GM21423 (cell line): ENCODE measurements around the gene SV2C.
"Not testable (repeated sequence)": the region's sequence is repeated elsewhere in the genome, so short reads cannot be mapped to it uniquely, and the experiment has no call there.

ENCODE experiments used
- ATAC-seq: cut with Tn5 transposase; IDR thresholded peaks from one replicate; pipeline ENCODE4 v1.9.1; 2021; ENCODE audit warnings: mild to moderate bottlenecking, moderate library complexity; ENCODE audit not compliant: unreplicated experiment

The SV2C gene, protein sequence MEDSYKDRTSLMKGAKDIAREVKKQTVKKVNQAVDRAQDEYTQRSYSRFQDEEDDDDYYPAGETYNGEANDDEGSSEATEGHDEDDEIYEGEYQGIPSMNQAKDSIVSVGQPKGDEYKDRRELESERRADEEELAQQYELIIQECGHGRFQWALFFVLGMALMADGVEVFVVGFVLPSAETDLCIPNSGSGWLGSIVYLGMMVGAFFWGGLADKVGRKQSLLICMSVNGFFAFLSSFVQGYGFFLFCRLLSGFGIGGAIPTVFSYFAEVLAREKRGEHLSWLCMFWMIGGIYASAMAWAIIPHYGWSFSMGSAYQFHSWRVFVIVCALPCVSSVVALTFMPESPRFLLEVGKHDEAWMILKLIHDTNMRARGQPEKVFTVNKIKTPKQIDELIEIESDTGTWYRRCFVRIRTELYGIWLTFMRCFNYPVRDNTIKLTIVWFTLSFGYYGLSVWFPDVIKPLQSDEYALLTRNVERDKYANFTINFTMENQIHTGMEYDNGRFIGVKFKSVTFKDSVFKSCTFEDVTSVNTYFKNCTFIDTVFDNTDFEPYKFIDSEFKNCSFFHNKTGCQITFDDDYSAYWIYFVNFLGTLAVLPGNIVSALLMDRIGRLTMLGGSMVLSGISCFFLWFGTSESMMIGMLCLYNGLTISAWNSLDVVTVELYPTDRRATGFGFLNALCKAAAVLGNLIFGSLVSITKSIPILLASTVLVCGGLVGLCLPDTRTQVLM

DNA sequence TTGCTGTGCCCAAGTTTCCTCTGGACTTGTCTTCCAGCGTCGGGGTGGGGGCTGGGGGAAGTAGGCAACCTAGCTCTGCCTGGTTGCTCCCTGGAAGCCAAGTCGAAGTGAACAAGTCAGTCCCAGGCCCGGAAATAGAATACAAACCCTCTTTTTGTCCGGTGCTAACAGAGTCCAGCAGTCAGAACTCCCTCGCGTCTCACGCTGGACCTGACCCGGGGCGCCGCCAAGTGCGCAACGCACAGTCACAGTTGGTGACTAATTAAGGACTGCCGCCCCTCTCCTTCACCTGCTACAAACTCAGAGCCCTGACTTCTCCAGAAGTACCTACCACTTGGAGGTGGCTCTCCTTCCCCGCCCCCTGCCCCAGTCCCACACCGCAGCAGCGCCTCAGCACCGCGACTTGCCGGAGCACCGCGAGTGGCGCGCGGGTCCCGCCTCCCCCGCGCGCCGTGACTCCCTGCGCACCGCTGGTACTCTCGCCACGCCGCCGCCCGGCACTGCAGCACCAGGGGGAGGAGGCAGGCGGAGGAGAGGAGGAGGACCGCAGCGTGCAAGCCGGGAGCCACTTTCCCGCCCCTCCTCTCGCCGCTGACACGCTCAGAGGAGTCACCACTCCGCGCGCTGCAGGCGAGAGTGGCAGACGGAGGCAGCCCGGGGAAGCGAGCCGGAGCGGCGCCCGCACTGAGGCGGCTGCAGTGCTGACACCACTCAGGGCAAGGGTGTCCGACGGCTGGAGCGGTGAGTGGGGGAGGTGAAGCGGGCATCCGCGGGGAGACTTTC lies at the start of gene SV2C:
Gene SV2C, plus strand, starts transcription at position 612 of the 783 bp plus-strand sequence. CDS start 48,368 bp downstream, outside the sequence.
- ATAC-seq, result no peak

DNA sequence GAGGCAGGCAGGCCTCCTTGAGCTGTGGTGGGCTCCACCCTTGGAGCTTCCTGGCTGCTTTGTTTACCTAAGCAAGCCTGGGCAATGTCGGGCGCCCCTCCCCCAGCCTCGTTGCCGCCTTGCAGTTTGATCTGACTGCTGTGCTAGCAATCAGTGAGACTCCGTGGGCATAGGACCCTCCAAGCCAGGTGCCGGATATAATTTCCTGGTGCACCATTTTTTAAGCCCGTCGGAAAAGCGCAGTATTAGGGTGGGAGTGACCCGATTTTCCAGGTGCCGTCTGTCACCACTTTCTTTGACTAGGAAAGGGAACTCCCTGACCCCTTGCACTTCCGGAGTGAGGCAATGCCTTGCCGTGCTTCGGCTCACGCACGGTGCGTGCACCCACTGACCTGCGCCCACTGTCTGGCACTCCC lies 45.4 kb upstream of the SV2C start:
- ATAC-seq, result not testable (repeated sequence)

DNA sequence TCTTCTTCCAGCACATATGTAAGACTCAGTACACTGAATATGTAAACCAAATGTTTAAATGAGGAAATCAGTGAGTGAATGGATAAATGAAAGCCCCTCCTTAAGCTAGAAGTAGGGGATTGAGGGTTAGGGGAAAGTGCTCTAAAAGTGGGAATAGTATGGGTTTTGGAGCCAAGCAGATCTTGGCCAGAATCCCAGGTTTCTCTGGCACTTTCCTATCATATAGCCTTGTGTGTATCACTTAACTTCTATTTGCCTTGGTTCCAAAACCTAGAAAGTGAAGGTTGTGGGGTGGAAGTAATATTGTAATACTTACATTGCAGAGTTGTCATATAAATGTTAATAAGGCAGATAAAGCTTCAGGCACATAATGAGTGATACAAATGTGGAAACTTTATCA lies 45.0 kb upstream of the SV2C start:
- ATAC-seq, result no peak

DNA sequence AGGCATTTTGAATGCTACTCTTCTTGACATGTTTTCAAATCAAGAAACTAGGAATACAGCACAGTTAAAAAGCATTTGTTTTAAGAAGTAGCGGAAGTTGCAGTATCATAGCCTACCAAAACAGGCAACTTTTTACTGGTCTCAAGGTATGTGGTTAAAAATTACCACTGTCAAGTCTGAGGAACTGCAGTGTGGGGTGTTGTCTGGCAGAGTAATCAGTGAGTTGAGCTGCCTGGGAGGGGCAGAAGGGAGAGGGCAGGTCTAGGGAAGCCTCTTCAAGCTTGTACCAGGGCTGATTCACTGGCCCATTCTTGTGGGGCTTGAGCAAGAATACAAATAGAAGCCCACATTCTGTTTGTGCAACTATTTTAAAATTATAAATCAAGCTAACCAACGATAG lies 42.4 kb upstream of the SV2C start:
- no peak for ATAC-seq

DNA sequence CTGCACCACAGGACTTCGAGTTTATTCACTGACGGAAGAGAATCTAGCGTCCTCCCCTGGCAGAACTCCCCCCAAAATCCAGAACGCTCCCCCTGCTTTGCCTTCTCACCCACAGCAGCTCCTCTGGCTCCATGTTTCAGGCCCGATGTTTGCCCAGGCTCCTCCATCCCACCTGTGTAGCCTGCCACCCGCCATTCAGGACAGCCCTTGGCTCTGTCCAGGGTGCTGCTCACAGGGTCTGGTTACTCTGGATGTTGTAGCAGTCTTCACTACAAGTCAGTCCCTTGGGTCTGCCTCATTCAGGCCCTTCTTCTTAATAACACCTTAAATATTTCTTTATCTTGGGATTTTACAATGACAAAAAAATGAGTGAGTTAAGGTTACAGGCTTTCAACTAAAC lies 41.3 kb upstream of the SV2C start:
- no peak for ATAC-seq

DNA sequence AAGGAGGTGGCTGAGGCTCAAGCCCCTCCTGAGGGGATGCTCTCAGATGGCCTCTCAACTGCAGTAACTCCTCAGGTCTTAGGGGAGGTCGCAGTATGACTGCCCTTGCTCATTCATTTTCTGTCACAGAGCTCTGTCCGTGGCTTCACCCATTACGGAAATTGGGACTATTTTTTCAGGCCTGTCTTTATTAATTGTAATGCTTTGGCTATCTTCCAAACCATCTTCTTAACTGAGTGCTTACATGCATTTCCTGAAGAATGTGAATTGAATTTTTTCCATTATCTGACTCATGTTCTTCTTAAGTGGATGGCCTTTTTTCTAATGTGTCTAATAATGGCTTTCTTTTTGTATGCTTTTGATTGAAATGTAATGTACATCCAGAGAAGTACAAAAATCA lies 36.4 kb upstream of the SV2C start:
- no peak for ATAC-seq

DNA sequence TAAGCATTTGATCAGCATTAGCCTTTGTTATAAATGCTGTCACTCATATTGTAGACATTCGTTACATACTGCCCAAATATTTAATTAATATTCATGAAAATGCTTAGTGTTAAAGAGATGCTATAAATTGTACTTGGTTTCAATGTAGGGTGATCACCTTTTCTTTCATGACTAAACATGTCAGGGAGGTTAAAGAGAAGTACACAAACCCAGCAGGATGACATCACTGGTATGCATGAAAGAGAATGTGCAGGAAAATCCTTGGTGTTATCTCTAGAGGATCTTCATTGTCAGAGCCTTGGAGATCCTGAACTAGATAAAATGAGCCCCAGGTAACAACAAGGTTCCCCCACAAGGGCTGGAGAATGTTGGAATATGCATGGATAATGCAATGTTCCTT lies 33.0 kb upstream of the SV2C start:
- ATAC-seq, result no peak

DNA sequence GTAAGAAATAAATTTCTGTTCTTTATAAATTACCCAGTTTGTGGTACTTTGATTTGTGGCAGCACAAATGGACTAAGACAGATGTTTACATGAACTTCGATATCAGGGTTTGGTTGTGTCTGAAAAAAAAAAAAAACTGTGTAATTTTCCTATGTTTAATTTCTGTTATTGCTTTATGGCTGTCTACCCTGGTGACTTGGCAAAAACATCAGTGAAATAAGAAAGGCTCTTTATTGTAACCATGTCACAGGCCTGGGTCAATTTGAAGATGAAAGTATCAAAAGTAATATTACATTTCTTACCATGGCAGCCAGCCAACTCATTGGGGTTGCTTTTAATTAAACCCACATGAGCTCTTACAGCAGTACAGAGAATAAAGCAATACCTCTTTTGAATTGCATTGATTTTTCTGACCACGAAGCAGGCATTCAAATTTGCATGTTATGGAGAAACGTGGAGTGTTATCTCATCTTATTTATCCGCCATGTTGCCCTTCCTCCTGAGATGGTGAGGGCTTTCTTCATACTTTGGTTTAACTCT lies 20.6 kb upstream of the SV2C start:
- ATAC-seq, result no peak

DNA sequence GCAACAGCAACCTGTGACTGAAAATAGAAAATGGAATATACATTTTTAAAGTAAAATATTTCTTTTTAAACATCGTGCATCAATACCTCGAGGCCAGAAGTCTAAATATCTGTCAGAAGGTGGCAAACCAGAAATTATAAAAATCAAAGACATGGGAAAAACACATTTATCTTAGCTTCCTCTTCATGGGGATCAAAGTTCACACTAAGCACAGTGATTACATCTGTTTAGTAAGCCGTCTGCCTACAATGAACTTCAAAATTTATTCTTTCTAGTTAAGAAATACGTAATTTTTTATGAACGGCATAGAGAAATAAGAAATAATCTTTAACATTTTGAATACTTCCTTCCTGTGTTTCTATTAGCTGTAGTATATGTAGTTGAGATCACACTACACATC lies 17.9 kb upstream of the SV2C start:
- ATAC-seq, result no peak

DNA sequence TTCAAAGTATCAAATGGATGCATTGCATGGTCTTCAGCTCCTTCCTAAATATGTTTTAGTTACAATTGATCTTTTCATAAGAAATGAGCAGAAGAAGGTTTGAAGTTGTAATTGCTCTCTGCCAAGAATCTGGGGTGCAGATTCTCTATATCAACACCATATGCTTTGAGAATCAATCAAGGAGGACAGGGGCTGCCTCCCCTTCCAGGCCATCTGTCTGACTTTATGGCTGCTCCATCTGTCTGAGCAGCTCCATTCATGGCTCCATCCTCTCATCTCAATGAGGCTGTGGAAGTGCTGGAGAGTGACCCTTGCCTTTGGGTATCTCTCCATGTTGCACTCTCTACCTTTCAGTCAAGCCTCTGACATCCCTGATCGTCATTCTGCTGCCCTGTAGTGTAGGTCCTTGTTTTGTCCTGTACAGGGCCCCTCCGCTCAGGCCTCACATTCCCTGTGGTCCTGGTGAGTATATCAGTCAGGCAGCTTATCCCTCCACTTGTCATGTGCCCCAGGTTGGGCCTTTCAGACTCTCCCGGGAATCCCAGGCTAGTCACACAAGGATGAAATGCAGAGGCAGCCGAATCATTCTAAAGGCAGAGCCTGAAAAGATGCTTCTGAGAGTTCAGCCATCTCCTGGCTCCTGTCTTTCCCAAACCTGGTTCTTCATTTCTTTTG lies 14.0 kb upstream of the SV2C start:
- ATAC-seq, result no peak

DNA sequence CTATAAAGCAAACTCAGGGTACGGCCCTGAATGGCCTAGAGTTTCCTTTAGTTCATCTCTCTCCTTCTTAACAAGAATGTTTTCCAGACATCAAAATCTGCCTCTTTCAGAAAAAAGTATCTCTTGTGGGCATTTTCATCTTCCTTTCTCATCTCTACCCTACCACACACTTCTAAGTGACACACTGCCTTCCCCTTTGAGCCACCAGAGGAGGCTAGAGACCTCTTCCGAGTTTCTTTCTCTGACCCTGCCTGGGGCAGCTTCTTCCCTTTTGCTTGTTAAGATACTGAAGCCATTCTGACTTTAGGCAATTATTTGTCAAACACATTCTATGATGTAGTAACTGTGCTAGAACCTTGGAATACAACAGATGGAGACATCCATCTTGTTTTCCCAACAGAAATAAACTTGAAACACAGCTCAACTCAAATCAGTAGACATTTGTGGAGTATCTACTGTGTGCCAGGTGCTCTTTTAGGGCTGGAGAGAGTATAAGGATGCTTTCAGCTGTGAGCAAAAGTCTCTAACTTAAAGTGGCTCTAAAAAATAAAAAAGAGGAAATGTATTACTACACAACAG lies 8.6 kb upstream of the SV2C start:
- no peak for ATAC-seq

DNA sequence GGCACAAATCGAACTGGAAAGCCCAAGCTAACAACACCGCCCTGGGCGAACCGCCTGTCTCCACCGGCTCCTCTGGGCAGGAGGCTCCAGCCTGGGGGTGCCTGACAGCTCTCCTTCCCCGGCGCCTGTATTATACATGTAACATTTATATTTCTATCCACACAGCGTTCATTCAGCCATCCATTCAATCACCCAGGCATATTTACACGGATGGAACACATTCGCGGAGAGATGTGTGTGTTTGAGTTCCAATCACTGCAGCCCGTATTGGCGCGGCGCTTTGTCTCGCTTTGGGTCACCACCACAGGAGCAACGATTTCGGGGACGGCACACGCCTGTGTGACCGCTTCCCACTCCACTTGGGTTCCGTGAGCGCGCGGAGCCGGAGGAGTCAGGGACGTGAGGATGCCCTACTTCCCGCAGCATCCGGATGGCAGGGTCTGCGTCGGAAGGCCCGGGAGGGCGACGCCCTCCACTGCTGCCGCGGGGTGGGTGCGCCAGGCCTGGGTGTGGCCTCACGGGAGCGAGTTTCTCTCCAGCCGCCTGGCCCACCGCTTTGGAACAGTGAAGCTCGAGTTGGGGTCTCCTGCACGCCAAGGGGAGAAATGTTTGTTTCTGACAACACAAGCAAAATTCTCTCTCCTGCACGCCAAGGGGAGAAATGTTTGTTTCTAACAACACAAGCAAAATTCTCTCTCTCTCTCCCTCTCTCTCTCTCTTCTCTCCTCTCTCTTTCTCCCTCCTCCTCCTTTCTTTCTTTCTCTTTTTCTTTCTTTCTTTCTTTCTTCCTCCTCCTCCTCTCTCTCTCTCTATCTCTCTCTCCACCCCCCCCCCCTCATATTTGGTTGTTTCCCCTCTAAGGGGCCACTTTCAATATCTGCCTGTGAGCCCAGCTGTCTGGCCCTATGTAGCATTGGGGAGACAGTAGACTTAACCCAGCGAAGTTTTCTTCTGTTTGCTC lies 1.1 kb upstream of the SV2C start:
- no peak for ATAC-seq

DNA sequence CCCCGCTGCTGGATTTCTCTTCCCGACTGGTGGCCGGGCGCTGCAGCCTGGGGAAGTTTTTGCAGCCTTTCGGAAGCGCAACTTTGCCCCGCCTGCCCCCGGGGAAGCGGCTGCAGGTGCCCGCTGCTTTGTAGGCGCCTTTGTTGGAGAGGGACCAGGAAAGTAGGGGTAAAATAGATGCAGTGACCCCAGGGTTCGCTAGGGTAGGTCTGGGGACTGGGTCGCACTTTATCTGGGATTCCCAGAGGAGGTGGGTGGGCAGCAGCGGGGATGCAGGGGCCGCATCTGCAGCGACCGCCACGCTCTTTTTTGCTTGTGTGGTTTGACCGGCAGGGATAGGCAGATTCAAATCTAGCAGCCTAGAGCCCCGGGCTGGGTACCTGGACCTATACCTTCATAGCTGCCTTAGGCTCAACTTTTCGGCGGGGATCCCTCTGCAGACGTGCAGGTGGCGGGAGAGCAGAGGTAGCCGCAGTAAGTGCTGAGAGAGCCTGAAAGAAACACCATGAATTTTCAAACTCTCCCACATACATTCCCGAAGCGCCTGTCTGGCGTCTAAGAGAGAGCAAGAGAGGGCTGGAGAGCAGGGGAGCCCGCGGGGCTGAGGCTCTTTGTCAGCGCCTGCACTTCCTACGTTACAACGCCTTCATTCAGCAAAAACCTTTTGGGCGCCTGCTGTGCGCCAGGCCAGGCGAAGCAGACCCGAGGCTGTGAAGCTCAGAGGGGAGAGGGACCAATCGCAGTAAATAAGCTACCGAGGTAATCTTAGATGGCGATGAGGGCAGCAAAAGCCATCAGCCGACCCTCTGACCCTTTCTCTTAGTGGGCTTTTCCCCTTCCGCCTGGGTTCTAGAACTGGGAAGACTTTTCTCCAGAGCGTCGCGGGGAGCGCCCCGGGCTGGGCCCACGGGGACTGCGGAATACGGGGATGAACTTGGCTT lies 642 bp downstream of the SV2C start:
- no peak for ATAC-seq

DNA sequence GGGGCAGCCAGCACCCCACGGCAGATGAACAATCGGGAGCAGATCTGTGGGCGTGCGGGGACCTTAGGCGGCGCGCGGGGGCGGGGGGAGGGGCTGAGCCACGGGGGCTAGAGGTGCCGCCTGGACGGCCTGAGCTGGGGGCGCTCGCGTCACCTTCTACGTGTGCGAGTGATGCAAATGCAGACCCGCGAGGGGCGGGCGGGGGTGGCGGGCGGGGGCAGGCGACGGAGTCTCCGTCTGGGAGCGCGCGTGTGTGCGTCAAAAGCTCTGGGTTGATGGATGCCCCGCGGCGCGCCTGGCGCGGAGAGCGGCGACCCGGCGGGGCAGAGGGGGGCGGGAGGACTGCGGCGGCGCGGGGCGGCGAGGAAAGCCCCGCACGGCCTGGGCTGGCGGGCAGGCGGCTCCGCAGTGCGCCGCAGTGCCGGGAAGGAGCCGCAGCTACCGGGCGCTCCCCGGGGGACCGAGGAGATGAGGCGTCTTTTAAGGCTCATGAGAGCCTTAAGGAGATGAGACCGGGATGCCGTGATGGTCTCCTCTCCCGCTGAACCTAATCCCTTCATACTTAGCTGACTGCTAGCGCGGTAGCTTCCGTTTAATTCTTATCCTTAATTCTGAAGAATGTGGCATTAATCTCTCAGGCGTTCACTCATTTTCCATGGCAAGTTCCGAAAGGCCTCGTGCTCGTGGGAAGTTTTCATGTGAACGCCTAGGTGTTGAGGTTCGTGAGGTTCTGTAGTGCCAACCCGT lies 1.5 kb downstream of the SV2C start:
- ATAC-seq, result no peak

DNA sequence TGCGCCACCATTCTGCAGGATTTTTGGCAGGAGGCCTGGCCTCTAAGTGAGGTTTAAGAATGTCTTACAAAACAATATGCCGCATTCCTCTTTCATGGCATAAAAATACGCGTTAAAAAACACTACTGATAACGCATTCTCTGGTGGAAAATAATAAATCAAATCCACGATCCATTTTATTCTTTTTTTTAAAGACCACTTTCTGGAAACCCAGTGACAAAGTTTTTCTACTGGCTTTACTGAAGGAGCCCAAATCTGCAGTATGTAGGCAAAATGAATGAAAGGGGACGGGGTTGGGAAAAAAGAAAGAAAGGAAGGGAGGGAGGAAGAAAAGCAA lies 2.0 kb downstream of the SV2C start:
- ATAC-seq, result no peak

DNA sequence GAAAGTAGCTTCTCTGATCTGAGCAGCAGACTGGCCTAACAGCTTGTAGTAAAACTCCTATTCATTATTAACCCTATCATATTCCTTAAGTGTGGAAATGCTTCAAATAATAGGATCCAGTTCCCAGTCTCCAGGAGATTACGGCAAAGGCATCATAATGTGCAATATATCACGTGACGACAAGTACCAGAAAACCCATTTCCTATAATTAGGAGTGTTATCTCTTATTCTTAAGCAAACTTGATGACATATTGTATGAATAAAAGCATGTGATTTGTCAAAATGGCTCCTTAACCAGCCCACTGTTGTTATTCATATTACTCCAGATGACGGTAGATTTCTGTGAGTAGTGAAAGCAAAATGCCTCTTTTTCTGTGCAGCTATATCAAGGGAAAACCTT lies 2.9 kb downstream of the SV2C start:
- no peak for ATAC-seq

DNA sequence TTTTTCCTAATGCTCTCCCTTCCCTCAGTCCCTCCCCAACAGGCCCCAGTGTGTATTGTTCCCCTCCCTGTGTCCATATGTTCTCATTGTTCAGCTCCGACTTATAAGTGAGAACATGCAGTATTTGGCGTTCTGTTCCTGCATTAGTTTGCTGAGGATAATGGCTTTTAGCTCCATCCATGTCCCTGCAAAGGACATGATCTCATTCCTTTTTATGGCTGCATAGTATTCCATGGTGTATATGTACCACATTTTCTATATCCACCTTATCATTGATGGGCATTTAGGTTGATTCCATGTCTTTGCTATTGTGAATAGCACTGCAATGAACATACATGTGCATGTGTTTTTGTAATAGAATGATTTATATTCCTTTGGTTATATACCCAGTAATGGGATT lies 6.0 kb downstream of the SV2C start:
- ATAC-seq, result not testable (repeated sequence)

DNA sequence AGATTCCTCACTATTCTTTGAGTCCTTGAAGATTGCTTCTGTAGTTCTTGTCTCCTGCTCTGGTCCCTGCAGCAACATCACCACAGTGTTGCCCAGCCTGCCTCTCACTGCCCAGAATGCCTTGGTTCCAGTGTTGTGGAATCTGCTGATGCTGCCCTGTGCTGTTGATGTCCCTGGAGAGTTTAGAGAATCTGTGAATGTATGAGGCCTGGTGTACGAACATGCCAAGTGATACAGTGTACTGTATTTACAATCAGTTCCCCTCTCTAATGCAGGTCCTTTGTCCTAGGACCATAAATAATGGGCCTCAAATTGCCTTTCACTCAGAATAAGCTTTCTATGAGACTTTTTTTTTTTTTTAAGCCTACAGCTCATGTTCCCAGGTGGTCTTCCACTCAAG lies 8.2 kb downstream of the SV2C start:
- no peak for ATAC-seq
